Hepatocyte (in vitro differentiated cells): ENCODE measurements around the gene GRAPL.
"Not testable (repeated sequence)": the region's sequence is repeated elsewhere in the genome, so short reads cannot be mapped to it uniquely, and the experiment has no call there.

Experiments used
- EZH2 ChIP-seq: fragments of 200-600 bp; sonication (generic); IDR thresholded peaks from 2 replicates; pipeline ENCODE4 v1.6.1; 2016; ENCODE audit warnings: antibody characterized with exemption, mild to moderate bottlenecking, borderline replicate concordance
- EZH2phosphoT487 ChIP-seq: fragments of 200-600 bp; sonication (generic); IDR thresholded peaks from one replicate; pipeline ENCODE4 v1.6.1; 2018; ENCODE audit warnings: antibody characterized with exemption, mild to moderate bottlenecking, low read depth, moderate library complexity; ENCODE audit not compliant: unreplicated experiment, severe bottlenecking
- TF ChIP-seq, protein P1 (sequence below): fragments of 200-600 bp; sonication (generic); IDR thresholded peaks from 2 replicates; pipeline ENCODE4 v1.5.1; 2016; ENCODE audit warnings: antibody characterized with exemption, mild to moderate bottlenecking; ENCODE audit not compliant: poor library complexity

DNA sequence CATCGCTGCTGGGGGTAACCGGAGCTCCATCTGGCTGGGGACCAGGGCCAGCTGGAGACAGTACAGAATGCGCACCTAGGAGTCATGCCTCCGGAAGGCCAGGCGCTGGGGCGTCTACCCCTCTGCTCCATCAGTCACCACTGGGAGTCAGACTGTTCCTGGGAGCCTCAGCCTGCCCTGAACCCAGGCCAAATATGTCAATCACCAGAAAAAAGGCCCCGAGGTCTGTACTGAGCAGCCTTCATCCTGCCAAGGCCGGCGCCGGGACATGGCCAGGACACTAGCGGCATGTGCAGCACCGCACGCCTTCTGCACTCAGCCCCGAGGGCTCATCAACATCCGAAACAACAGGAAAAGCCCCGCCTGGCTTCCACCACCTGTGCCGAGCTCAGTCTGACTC is 8.7 kb downstream of the GRAPL start:
- not testable (repeated sequence) for TF ChIP-seq EZH2, EZH2phosphoT487
- TF ChIP-seq, protein P1, sequence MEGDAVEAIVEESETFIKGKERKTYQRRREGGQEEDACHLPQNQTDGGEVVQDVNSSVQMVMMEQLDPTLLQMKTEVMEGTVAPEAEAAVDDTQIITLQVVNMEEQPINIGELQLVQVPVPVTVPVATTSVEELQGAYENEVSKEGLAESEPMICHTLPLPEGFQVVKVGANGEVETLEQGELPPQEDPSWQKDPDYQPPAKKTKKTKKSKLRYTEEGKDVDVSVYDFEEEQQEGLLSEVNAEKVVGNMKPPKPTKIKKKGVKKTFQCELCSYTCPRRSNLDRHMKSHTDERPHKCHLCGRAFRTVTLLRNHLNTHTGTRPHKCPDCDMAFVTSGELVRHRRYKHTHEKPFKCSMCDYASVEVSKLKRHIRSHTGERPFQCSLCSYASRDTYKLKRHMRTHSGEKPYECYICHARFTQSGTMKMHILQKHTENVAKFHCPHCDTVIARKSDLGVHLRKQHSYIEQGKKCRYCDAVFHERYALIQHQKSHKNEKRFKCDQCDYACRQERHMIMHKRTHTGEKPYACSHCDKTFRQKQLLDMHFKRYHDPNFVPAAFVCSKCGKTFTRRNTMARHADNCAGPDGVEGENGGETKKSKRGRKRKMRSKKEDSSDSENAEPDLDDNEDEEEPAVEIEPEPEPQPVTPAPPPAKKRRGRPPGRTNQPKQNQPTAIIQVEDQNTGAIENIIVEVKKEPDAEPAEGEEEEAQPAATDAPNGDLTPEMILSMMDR, result not testable (repeated sequence)
